GM19351 (cell line): ENCODE results near the gene UBE2L6.

Experiments used
- ATAC-seq: cut with Tn5 transposase; IDR thresholded peaks from one replicate; pipeline ENCODE4 v1.9.1; 2021; ENCODE audit warnings: mild to moderate bottlenecking, moderate library complexity; ENCODE audit not compliant: unreplicated experiment

Gene UBE2L6

DNA sequence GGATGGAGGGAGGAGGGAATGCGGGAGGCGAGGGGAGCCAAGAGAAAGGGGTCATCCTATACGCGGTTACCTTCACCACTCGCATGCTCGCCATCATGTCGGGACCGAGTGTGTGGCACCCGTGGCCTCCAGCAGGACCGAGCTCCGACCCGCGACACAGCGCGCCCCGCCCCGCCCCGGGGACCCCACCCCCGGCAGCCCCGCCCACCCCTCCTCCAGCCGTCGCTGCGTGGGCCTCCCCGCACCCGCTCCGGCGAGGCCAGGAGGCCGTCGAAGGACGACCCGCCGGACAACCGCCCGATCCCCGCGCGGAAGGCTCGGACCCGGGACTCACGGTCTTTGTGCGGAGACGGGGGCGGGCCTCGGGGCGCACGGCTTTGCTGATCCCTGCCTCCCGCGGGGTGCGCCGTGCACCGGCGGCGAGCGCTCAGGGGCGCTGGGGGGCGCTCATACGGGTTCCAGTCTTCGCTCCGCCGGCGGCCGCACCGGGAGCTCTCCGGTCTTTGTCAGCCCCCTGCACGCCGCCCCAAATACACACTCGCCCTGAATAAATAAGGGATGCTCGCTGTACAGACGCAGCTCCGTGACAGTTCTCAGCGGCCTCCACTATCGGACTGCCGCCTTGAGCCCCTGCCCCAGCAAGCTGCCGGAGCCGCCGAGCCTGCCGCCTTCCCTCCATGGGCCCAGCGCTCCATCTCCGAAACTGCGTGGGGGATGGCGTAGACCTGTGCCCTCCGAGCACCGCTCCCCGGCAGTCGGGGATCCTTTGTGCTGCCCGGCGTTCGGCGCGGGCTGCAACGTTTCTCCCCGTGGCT is at the start of gene UBE2L6:
Gene UBE2L6, minus strand, starts transcription at position 158 of the 815 bp plus-strand sequence. Its CDS starts 61 bp downstream, at position 97.
- peak; percentile 71 for ATAC-seq

DNA sequence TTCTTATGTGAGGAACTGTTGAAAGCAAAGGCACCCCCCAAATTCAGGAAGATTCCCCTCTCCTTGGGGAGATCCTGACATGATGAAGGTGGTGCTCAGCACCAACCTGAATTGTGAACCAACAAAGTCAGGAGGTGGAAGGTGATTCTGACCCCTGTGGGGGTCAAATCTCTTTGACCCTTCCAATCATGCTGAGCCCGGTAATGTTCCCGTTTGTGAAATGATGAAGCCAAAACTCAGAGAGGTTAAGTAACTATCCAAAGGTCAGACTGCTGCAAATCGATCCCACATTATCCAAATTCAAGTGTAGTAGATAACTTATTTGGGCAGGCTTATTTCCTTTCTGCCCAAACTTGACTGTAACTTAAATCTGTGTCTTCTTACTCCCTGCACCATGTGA is 49.1 kb upstream of the UBE2L6 start:
- no peak for ATAC-seq

DNA sequence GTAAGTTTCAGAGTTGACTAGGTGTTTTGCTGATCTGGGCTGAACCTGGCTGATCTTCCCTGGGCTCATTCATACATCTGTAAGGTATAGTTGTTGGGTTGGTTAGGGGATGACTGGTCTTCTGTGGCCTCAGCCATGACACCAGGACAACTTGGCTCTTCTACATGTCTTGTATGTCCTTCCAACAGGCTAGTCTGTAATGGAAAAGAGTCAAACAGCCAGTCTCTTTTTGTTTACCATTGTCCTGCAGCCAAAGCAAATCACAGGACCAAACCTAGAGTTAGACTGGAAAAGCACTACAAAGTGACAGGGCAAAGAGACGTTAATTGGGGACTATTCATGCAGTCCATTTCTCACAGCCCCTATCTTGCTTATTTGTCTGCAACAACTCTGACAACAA is 47.8 kb upstream of the UBE2L6 start:
- ATAC-seq = no peak

DNA sequence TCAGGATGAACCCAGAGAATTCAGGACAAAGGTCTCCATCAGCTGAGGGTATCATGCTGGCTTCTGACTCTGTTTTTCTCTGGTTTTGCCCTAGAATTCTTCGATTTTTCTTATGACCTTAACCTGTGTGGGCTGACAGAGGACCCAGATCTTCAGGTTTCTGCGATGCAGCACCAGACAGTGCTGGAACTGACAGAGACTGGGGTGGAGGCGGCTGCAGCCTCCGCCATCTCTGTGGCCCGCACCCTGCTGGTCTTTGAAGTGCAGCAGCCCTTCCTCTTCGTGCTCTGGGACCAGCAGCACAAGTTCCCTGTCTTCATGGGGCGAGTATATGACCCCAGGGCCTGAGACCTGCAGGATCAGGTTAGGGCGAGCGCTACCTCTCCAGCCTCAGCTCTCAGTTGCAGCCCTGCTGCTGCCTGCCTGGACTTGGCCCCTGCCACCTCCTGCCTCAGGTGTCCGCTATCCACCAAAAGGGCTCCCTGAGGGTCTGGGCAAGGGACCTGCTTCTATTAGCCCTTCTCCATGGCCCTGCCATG is 46.8 kb upstream of the UBE2L6 start:
- ATAC-seq = no peak

DNA sequence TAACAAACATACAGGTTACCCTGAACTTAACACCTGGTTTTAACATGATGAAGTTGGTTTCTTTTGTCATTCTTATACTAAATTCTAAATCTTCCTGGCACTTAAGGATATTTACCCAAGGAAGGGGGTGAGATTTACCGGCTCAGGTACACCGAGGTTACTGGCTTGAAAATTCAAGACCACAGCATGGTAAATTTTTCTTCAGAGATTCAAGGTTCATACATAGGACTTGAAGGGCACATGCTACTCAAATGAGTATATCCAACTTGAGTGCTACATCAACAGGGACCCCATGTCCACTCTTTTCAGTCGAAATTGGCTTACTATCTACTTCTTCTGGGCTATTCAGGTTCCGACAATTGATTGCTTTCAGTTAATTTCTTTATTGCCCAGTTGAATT is 42.7 kb upstream of the UBE2L6 start:
- no peak for ATAC-seq

DNA sequence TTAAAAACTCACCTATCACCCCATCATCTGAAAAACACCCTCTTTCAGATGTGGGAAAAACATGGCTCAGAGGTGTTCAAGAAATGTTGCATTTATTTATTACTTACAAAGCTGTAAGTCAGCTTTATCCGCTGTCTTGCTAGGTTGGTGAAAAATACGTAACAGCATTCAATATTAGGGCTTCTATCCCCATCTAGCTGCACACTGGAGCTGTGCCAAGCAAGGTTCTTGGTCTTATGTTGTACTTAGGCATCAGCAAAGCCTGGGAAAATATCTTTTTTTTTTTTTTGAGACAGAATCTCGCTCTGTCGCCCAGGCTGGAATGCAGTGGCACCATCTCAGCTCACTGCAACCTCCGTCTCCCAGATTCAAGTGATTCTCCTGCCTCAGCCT is 37.6 kb upstream of the UBE2L6 start:
- no peak for ATAC-seq

DNA sequence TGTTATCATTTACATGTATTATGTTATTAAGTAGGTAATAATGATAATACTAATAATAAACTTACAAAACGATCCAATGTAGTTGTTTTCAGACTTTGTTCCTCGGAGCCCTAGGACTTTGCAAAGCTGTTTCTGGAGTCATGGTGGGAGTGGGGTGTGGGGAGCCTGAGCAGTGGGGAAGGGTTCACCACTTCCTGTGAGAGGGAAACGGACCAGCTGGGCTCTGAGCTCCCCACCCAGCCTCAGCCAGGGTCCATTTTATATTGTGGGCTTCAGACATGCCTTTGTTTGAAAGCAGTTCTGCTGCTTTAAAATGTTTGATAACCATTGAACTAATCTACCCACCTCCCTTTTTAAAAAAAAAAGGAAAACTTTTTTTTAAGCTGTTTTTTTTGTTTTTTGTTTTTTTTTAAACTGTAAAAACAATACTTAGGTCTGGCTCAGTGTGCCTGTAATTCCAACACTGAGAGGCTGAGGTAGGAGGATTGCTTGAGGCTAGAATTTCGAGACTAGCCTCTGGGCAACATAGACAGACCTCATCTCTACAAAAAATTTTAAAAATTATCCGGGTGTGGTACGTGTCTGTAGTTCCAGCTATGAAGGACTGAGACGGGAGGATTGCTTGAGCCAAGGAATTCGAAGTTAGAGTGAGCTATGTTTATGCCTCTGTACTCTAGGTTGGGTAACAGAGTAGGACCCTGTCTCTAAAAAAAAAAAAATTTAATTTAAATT is 37.0 kb upstream of the UBE2L6 start:
- ATAC-seq = no peak

DNA sequence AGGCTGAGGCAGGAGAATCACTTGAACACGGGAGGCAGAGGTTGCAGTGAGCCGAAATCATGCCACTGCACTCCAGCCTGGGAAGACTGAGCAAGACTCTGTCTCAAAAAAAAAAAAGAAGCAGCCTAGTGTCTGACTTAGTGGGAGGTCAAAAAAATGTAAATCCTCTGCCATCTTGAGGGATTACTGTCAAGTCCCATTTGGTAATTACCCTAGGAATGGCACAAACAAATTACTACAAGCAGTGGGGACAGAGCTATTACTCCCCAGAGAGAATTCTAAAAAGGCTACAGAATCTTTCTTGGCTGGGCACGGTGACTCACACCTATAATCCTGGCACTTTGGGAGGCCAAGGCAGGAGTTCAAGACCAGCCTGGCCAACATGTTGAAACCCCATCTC is 33.8 kb upstream of the UBE2L6 start:
- no peak for ATAC-seq

DNA sequence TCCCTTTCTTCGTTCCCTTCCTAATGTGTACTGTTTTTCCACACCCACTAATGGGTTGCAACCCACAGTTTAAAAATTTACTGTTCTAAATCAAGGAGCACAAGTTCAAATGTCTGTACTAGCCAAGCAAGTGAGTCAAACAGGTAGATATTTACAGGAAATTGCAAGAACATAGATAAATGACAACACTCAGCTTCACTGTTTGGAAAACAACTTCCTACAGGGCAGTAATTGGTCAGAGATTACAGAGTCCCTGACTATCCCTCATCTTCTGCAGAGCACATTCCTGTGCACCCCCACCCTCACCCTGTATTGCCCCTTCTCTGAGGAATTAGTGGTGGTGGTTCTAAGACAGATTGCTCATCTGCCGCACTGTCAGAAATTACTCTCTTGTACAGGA is 31.9 kb upstream of the UBE2L6 start:
- no peak for ATAC-seq

DNA sequence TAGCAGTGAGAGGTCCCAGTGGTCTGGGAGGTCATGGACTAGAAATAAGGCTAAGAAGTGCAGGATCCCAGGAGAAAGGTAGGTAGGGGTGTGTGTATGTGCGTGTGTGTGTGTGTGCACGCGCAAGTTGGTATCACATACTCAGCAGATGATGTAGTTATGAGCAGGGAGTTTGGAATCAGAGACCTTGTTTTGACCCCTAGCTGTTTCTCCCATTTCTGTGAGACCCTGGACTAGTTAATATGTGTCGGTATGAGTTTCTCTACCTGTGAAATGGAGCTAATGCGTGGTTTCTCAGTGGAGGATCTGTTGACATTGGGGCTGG is 31.3 kb upstream of the UBE2L6 start:
- no peak for ATAC-seq

DNA sequence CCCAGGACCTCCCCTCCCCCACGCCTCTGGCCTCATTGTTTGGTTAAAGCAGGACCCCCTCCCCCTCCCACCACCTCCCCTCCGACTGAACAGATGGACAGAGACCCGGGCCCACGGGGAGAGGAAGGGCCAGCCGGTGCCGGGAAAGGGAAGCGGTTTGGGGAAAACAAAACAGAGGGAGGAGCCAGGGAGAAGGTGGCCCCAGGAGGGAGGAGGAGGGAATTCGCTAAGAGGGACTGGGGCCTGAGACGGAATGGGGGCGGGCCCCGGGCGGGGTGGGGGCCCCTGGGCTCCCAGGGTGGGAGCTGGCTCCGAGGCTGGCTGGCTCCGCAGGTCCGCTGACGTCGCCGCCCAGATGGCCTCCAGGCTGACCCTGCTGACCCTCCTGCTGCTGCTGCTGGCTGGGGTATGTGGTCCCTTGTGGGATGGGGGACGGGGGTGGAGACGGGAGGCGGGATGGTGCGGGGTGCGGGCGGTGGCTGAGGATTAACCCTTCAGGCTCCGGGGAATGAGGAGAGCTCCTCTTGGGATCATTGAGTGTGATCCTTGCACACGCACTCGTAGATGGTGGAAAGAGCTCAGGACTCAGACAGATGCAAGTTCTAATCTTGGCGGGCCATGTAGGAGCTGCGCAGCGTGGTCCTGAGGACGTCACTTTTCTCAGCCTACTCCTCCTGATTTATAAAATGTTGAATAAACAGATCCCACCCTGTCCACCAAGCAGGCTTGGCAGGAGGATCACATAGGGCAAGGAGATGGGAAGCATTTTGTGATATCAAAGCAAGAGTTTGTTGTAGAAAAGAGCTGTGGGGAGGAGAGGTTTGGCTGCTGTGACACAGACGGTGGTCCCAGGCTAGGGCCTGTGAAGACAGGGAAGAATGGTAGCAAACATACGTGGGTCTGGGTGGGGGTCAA is 30.7 kb upstream of the UBE2L6 start:
- ATAC-seq = no peak

DNA sequence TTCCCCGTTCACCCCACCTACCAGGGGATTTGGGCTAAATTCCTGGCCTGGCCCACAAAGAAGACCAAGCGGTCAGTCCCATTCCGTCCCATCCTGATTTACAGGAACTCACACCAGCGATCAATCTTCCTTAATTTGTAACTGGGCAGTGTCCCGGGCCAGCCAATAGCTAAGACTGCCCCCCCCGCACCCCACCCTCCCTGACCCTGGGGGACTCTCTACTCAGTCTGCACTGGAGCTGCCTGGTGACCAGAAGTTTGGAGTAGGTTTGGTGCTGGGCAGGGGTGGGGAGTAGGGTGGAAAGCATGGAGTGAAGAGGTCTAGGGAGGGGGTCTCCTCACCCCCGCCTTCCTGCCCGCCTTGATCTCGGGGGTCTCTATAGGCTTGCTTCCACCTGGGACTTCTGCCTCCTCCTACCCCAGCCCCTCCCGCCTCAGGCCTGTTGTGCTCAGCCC is 30.0 kb upstream of the UBE2L6 start, which contains the start of gene SERPING1:
Gene SERPING1, plus strand, starts transcription at position 225 of the 455 bp plus-strand sequence. CDS start 586 bp downstream, outside the sequence.
- ATAC-seq = no peak

DNA sequence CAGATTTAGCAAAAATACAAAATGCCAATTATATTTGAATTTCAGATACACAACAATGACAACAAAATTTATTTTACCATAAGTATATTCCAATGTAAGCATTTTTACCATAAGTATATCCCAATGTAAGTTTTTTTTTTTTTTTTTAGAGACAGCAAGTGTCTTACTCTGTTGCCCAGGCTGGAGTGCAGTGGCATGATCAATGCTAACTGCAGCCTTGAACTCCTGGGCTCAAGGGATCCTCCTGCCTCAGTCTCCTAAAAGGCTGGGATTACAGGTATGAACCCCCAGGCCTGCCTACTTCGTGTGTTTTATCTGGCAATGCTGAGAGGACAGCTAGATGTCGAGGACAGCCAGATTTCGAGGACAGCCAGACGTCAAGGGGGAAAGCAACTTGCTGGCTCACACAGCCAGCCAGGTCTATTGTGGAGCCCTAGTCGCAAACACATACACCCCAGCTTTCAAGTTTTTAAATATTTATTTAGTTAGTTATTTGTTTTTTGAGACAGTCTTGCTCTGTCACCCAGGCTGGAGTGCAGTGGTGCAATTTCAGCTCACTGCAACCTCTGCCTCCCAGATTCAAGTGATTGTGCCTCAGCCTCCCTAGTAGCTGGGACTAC is 28.9 kb upstream of the UBE2L6 start:
- no peak for ATAC-seq

DNA sequence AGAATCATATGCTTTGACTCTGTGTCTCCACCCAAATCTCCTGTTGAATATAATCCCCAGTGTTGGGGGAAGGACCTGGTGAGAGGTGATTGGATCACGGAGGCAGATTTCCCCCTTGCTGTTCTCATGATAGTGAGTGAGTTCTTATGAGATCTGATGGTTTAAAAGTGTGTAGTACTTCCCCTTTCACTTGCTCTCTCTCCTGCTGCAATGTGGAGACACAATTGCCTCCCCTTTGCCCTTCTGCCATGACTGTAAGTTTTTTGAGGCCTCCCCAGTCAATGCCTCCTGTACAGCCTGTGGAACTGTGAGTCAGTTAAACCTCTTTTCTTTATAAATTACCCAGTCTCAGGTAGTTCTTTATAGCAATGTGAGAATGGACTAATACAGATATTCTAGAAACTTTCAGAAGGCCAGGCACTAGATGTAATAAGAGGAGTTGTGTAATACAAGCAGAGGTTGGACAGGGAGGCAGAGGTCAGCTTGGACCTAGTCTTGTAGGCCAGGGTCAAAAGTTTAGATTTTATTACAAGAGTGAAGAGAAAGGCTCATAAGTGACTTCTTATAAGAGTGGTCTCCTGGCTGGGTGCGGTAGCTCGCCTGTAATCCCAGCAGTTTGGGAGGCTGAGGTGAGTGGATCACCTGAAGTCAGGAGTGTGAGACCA is 20.7 kb upstream of the UBE2L6 start:
- ATAC-seq = peak; percentile 65

DNA sequence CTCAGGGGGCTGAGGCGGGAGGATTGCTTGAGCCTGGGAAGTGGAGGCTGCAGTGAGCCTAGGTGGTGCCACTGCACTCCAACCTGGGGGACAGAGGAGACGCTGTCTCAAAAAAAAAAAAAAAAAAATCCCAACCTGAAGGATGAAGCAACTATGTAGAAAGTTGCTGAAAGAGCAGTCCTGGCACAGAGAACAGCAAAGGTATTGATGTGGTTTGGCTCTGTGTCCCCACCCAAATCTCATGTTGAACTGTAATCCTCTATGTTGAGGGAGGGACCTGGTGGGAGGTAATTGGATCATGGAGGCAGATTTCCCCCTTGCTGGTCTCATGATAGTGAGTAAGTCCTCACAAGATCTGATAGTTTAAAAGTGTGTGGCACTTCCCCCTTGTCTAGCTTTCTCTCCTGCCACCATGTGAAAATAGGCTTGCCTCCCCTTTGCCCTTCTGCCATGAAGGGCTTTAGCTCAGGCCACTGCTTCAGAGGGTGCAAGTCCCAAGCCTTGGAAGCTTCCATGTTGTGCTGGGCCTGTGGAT is 19.3 kb upstream of the UBE2L6 start:
- no peak for ATAC-seq

DNA sequence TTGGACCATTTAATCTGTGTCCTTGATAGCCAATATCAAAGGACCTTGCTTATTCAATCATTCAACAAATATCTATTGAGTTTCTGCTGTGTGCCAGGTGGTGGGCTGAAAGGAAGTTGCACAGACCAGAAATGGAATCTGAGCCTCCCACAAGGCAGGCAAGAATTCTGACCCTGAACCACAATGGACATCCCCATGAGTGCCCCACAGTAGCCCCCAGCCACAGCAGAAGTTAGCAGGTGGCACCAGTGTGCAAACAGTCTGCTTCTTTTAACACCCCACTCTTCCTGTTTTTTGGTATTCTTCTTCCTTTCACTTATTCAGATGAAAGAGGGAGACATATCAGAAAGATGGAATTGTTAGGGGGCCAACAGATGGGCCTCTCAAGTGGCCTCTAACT is 17.8 kb upstream of the UBE2L6 start:
- ATAC-seq = no peak

DNA sequence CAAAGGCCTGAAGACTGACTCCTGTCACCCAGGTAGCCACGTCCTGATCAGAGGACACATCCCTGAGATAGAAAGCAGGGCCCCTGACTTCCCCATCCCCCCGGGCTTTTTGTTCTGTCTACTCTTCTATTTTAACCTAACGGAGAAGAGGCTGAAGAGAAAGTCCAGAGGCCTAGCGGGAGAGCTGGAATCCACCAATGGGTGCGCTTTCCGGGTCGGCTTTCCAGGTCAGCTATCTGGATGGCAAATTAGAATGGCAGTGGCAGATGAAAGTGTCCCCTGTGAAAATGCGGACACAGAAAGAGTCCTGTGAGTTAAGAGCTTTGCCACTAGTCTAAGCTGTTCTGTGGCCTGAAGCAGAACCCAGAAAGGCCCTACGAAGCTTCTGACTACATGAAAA is 16.9 kb upstream of the UBE2L6 start:
- ATAC-seq = no peak

DNA sequence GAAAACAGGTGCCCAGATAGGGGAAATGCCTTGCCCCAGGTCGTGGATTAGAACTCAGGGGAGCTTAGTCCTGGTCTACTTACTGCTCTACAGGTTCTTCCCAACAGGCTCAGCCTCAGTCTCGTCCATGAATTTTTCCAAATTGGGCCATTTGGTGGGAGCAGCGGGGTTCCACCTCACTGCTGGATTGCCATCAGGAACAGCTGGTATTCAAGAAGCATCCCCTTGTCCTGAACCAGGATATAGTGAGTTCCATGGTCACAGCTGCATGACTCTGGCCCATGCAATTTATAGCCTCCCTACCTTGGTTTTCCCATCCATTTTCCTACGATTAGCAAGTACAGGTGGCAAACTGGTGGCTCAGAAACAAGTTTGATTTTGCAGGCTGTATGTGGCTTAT is 6.6 kb upstream of the UBE2L6 start:
- no peak for ATAC-seq

DNA sequence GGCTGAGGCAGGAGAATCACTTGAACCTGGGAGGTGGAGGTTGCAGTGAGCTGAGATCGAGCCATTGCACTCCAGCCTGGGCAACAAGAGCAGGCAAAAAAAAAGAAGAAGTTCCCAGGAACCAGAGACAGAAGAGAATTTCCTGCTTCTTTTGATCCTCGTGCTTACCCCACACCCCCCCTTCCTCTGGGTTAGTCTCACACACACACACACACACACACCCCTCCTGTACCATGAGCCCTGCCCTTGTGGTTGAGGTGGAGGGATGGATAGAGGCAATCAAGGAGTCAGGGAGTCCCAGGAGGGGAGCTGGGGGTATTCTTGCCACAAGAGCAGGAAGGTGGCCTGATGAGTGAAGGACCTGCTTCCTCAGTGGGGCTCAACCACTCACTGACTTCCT is 4.1 kb upstream of the UBE2L6 start:
- no peak for ATAC-seq

DNA sequence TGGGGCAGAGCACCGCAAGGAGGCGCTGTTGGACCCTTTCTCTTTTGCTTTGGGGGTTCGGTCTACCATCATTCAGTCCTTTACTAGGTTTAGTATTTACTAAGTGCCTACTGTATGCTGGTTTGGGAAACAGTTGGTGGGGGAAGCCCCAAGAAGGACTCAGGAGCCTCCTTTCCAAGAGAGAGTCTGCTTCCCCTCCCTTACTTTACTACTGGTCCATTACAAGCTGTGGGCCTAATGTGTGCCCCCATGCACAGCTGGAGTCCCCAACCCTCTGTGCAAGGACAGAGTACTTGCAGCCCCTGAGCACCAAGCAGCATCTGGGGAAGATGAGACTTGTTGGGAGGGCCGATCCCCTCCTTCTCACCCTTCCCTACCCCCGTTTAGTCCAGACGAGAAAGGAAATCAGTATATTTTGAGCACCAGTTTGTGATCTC is 876 bp upstream of the UBE2L6 start:
- peak; percentile 11 for ATAC-seq
